GM20000 (cell line): ENCODE results near the gene UBE2M.

Experiments
- DNase-seq: peaks from one replicate; pipeline ENCODE4 v3.0.0; 2012; ENCODE audit warnings: low spot score
- CTCF ChIP-seq: IDR thresholded peaks from 2 replicates; pipeline ENCODE4 v1.5.1; 2012; ENCODE audit warnings: mild to moderate bottlenecking, control low read depth; ENCODE audit errors: extremely low read depth, missing control alignments

The UBE2M gene

GRCh38 chr19:58535857-58536256 is 22.6 kb downstream of the UBE2M start:
- no peak for DNase-seq
- TF ChIP-seq CTCF = no peak

- no peak for TF ChIP-seq CTCF
- no peak for DNase-seq
Observed at GRCh38 chr19:58531034-58531840, 27.2 kb downstream of the UBE2M start.

GRCh38 chr19:58529405-58529804 is 29.0 kb downstream of the UBE2M start:
- TF ChIP-seq CTCF = no peak
- no peak for DNase-seq

GRCh38 chr19:58522709-58523108 is 35.7 kb downstream of the UBE2M start:
- no peak for DNase-seq
- TF ChIP-seq CTCF = no peak

GRCh38 chr19:58521651-58522050 is 36.8 kb downstream of the UBE2M start:
- no peak for TF ChIP-seq CTCF
- DNase-seq = no peak

GRCh38 chr19:58520257-58520599 is 38.2 kb downstream of the UBE2M start:
- no peak for DNase-seq
- no peak for TF ChIP-seq CTCF

GRCh38 chr19:58519355-58520256 is 38.8 kb downstream of the UBE2M start, which contains the start of gene ZBTB45:
Gene ZBTB45, minus strand, starts transcription at chr19:58519810. Its CDS starts 2,137 bp downstream, at chr19:58517673.
- DNase-seq = peak; percentile 91
- TF ChIP-seq CTCF = peak; percentile 79
